ENCODE measurements around the gene ZNF69.
A peak's percentile ranks its signal among the peaks of the same experiment; 100 is the strongest.
"Not testable (repeated sequence)": the region's sequence is repeated elsewhere in the genome, so short reads cannot be mapped to it uniquely, and the experiment has no call there.

The ZNF69 gene

DNA sequence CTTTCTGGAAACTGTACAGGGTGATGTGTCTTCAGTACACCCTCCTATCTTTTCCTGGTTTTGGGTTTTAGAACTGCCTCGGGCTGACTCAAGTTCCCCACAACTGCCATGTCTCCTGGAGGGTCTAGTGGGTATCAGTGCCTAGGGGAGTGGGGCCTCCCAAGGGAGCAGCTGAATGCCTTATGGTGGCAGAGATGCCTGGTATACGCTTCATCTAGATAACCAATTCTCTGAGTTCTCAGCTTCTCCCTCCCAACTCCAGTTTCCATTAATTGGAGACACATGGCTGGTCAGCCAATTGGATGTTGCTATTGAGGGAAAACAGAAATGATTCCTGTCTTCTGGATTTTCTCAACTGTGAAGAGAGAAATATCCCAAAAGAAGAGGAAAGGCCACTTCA lies 26.3 kb upstream of the ZNF69 start:
- no peaks in the 10 kb centered on the region for H3K4me1 ChIP-seq (ENCODE audit: control insufficient read depth, insufficient read depth, low read length, poor library complexity, severe bottlenecking)

DNA sequence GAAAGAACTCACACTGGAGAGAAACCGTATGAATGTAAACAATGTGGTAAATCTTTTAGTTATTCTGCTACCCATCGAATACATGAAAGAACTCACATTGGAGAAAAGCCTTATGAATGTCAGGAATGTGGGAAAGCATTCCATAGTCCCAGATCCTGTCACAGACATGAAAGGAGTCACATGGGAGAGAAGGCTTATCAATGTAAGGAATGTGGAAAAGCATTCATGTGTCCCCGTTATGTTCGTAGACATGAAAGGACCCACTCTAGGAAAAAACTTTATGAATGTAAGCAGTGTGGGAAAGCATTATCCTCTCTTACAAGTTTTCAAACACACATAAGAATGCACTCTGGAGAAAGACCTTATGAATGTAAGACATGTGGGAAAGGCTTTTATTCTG lies 19.8 kb upstream of the ZNF69 start:
- not testable (repeated sequence) for H3K27me3 ChIP-seq (replicated peaks; ENCODE audit: control insufficient read depth, insufficient read depth, low read length, poor library complexity, severe bottlenecking); H3K4me1 ChIP-seq (ENCODE audit: control insufficient read depth, insufficient read depth, low read length, poor library complexity, severe bottlenecking); H3K4me3 ChIP-seq (ENCODE audit: insufficient read depth, low read depth, low read length, poor library complexity, severe bottlenecking); H3K27ac ChIP-seq (ENCODE audit: insufficient read depth, low read length, poor library complexity, severe bottlenecking); DNase-seq
- peaks cover 26% of the 10 kb centered on the region for H3K36me3 ChIP-seq (ENCODE audit: control insufficient read depth, insufficient read depth, low read length)
- H3K9me3 ChIP-seq (ENCODE audit: control insufficient read depth, low read length), result peaks cover 33% of the 10 kb centered on the region

More for the DNA sequence above, 26.3 kb upstream of the ZNF69 start:
- Histone ChIP-seq H3K9me3 (ENCODE audit: control insufficient read depth, low read length) (peaks cover 19% of the 10 kb centered on the region), H3K36me3 (ENCODE audit: control insufficient read depth, insufficient read depth, low read length) (peaks cover 4% of the 10 kb centered on the region), H3K4me3 (ENCODE audit: insufficient read depth, low read depth, low read length, poor library complexity, severe bottlenecking) (no peak overlapping the region), H3K27ac (ENCODE audit: insufficient read depth, low read length, poor library complexity, severe bottlenecking) (no peak overlapping the region), H3K27me3 (replicated peaks; ENCODE audit: control insufficient read depth, insufficient read depth, low read length, poor library complexity, severe bottlenecking) (no peaks in the 10 kb centered on the region)
- DNase-seq, result no peak

- Histone ChIP-seq H3K4me3 (ENCODE audit: insufficient read depth, low read depth, low read length, poor library complexity, severe bottlenecking) (no peak overlapping the region), H3K27me3 (replicated peaks; ENCODE audit: control insufficient read depth, insufficient read depth, low read length, poor library complexity, severe bottlenecking) (no peaks in the 10 kb centered on the region), H3K9me3 (ENCODE audit: control insufficient read depth, low read length) (peaks cover 33% of the 10 kb centered on the region), H3K27ac (ENCODE audit: insufficient read depth, low read length, poor library complexity, severe bottlenecking) (no peak overlapping the region), H3K36me3 (ENCODE audit: control insufficient read depth, insufficient read depth, low read length) (peaks cover 26% of the 10 kb centered on the region), H3K4me1 (ENCODE audit: control insufficient read depth, insufficient read depth, low read length, poor library complexity, severe bottlenecking) (no peaks in the 10 kb centered on the region)
- DNase-seq, result no peak
Observed at GRCh38 chr19:11868188-11868587, 19.4 kb upstream of the ZNF69 start.

- H3K9me3 ChIP-seq (ENCODE audit: control insufficient read depth, low read length), result peaks cover 22% of the 10 kb centered on the region
- H3K4me1 ChIP-seq (ENCODE audit: control insufficient read depth, insufficient read depth, low read length, poor library complexity, severe bottlenecking), result no peaks in the 10 kb centered on the region
- no peak overlapping the region for H3K4me3 ChIP-seq (ENCODE audit: insufficient read depth, low read depth, low read length, poor library complexity, severe bottlenecking)
- no peaks in the 10 kb centered on the region for H3K27me3 ChIP-seq (replicated peaks; ENCODE audit: control insufficient read depth, insufficient read depth, low read length, poor library complexity, severe bottlenecking)
- H3K36me3 ChIP-seq (ENCODE audit: control insufficient read depth, insufficient read depth, low read length), result peaks cover 10% of the 10 kb centered on the region
- H3K27ac ChIP-seq (ENCODE audit: insufficient read depth, low read length, poor library complexity, severe bottlenecking), result no peak overlapping the region
- DNase-seq, result no peak
Observed at GRCh38 chr19:11872624-11873023, 15.0 kb upstream of the ZNF69 start.

GRCh38 chr19:11873762-11874161 lies 13.8 kb upstream of the ZNF69 start:
- H3K36me3 ChIP-seq (ENCODE audit: control insufficient read depth, insufficient read depth, low read length), result no peaks in the 10 kb centered on the region
- H3K4me3 ChIP-seq (ENCODE audit: insufficient read depth, low read depth, low read length, poor library complexity, severe bottlenecking), result no peak overlapping the region
- H3K27ac ChIP-seq (ENCODE audit: insufficient read depth, low read length, poor library complexity, severe bottlenecking), result no peak overlapping the region
- H3K9me3 ChIP-seq (ENCODE audit: control insufficient read depth, low read length), result peaks cover 13% of the 10 kb centered on the region
- no peak for DNase-seq
- no peaks in the 10 kb centered on the region for H3K4me1 ChIP-seq (ENCODE audit: control insufficient read depth, insufficient read depth, low read length, poor library complexity, severe bottlenecking)
- no peaks in the 10 kb centered on the region for H3K27me3 ChIP-seq (replicated peaks; ENCODE audit: control insufficient read depth, insufficient read depth, low read length, poor library complexity, severe bottlenecking)

- DNase-seq, result peak in 1 of 3 donors; percentile 26
- H3K9me3 ChIP-seq (ENCODE audit: control insufficient read depth, low read length); H3K27ac ChIP-seq (ENCODE audit: insufficient read depth, low read length, poor library complexity, severe bottlenecking); H3K27me3 ChIP-seq (replicated peaks; ENCODE audit: control insufficient read depth, insufficient read depth, low read length, poor library complexity, severe bottlenecking); H3K4me1 ChIP-seq (ENCODE audit: control insufficient read depth, insufficient read depth, low read length, poor library complexity, severe bottlenecking); H3K36me3 ChIP-seq (ENCODE audit: control insufficient read depth, insufficient read depth, low read length); H3K4me3 ChIP-seq (ENCODE audit: insufficient read depth, low read depth, low read length, poor library complexity, severe bottlenecking): not testable (repeated sequence)
Observed at GRCh38 chr19:11879687-11880266, 7.8 kb upstream of the ZNF69 start.

- Histone ChIP-seq H3K27me3 (replicated peaks; ENCODE audit: control insufficient read depth, insufficient read depth, low read length, poor library complexity, severe bottlenecking) (no peaks in the 10 kb centered on the region), H3K9me3 (ENCODE audit: control insufficient read depth, low read length) (no peaks in the 10 kb centered on the region), H3K4me3 (ENCODE audit: insufficient read depth, low read depth, low read length, poor library complexity, severe bottlenecking) (no peak overlapping the region), H3K4me1 (ENCODE audit: control insufficient read depth, insufficient read depth, low read length, poor library complexity, severe bottlenecking) (no peaks in the 10 kb centered on the region), H3K27ac (ENCODE audit: insufficient read depth, low read length, poor library complexity, severe bottlenecking) (no peak overlapping the region), H3K36me3 (ENCODE audit: control insufficient read depth, insufficient read depth, low read length) (no peaks in the 10 kb centered on the region)
- DNase-seq, result no peak
Observed at GRCh38 chr19:11880598-11880997, 7.0 kb upstream of the ZNF69 start.

DNA sequence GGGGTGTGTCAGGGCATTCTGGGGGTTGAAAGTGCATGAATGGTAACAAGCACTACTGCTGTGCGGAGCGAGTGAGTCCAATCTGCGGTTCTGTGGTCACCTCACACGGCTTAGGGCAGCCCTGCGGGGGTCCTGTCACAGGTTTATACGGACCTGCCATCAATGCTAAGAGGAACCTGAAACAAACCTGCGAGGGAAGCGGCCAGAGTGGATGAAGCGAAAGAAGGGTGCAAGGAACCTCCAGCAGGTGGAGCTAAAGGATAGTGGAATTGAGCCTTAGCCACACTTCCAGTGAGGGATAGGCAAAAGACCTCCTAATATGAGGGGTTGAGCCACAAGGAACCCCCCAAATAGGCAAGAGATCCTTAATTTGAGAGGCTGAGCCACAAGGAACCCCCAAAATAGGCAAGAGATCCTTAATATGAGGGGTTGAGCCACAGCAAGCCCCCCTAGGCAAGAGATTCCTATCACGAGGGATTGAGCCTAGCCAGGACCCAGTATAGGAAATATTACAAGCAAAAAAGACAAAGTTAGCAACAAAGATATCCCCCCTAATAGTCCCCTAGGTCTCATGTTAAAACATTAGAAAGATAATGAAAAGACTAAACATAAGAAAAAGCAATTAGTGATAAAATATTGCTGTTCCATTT lies 6.3 kb upstream of the ZNF69 start:
- DNase-seq, result peak; percentile 17 to 41 (median 17)
- no peak overlapping the region for H3K4me3 ChIP-seq (ENCODE audit: insufficient read depth, low read depth, low read length, poor library complexity, severe bottlenecking)
- H3K9me3 ChIP-seq (ENCODE audit: control insufficient read depth, low read length), result no peaks in the 10 kb centered on the region

DNA sequence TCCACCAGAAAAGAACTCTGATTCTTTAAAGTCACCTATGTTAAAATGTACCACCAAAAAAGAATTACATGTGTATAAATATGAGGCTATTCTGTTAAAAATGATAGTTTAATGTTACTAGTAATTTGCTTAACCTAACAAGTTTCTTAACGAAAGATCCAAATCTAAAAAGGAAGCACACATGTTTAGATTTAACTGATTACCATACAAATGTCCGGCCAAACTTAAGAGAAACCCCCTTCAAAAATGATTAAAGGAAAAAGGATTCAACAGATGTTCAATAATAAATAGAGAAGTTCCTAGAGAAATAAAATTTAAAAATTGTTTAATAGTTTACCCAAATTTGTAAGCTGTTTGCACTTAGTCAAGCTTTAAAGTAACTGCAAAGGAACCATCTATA lies 5.0 kb upstream of the ZNF69 start:
- DNase-seq, result no peak
- H3K4me1 ChIP-seq (ENCODE audit: control insufficient read depth, insufficient read depth, low read length, poor library complexity, severe bottlenecking), result peaks cover 4% of the 10 kb centered on the region
- no peaks in the 10 kb centered on the region for H3K9me3 ChIP-seq (ENCODE audit: control insufficient read depth, low read length)
- no peak overlapping the region for H3K4me3 ChIP-seq (ENCODE audit: insufficient read depth, low read depth, low read length, poor library complexity, severe bottlenecking)
- H3K36me3 ChIP-seq (ENCODE audit: control insufficient read depth, insufficient read depth, low read length), result no peaks in the 10 kb centered on the region
- H3K27me3 ChIP-seq (replicated peaks; ENCODE audit: control insufficient read depth, insufficient read depth, low read length, poor library complexity, severe bottlenecking), result no peaks in the 10 kb centered on the region
- H3K27ac ChIP-seq (ENCODE audit: insufficient read depth, low read length, poor library complexity, severe bottlenecking), result no peak overlapping the region

More for the DNA sequence above, 6.3 kb upstream of the ZNF69 start:
- Histone ChIP-seq H3K27ac (ENCODE audit: insufficient read depth, low read length, poor library complexity, severe bottlenecking) (no peak overlapping the region), H3K27me3 (replicated peaks; ENCODE audit: control insufficient read depth, insufficient read depth, low read length, poor library complexity, severe bottlenecking) (no peaks in the 10 kb centered on the region), H3K4me1 (ENCODE audit: control insufficient read depth, insufficient read depth, low read length, poor library complexity, severe bottlenecking) (no peaks in the 10 kb centered on the region), H3K36me3 (ENCODE audit: control insufficient read depth, insufficient read depth, low read length) (no peaks in the 10 kb centered on the region)

GRCh38 chr19:11887234-11887610 lies 360 bp upstream of the ZNF69 start:
- no peak overlapping the region for H3K27ac ChIP-seq (ENCODE audit: insufficient read depth, low read length, poor library complexity, severe bottlenecking)
- no peaks in the 10 kb centered on the region for H3K9me3 ChIP-seq (ENCODE audit: control insufficient read depth, low read length)
- H3K27me3 ChIP-seq (replicated peaks; ENCODE audit: control insufficient read depth, insufficient read depth, low read length, poor library complexity, severe bottlenecking), result no peaks in the 10 kb centered on the region
- peak overlapping the region; percentile 81 for H3K4me3 ChIP-seq (ENCODE audit: insufficient read depth, low read depth, low read length, poor library complexity, severe bottlenecking)
- DNase-seq, result no peak
- H3K36me3 ChIP-seq (ENCODE audit: control insufficient read depth, insufficient read depth, low read length), result no peaks in the 10 kb centered on the region
- peaks cover 6% of the 10 kb centered on the region for H3K4me1 ChIP-seq (ENCODE audit: control insufficient read depth, insufficient read depth, low read length, poor library complexity, severe bottlenecking)
